OCI-LY1 (cell line): ENCODE measurements around the gene IFT22.

Source experiments
- CTCF ChIP-seq: fragments of 200-600 bp; sonication (generic), shearing (Covaris generic); IDR thresholded peaks from 2 replicates; pipeline ENCODE4 v1.5.1; 2017; ENCODE audit warnings: mild to moderate bottlenecking, antibody characterized with exemption, low read length, moderate library complexity, mixed read lengths
- EZH2 ChIP-seq: fragments of 200-600 bp; sonication (generic), shearing (Covaris generic); IDR thresholded peaks from 2 replicates; pipeline ENCODE4 v1.8.0; 2017; ENCODE audit warnings: borderline replicate concordance, mixed run types, mild to moderate bottlenecking, antibody characterized with exemption, low read length, moderate library complexity, mixed read lengths

GRCh38 chr7:101330011-101330484, 8.4 kb upstream of the IFT22 start:
- TF ChIP-seq CTCF (no peak), EZH2 (no peak)
